ENCODE results near the gene DUSP8.

Gene DUSP8

GRCh38 chr11:1504581-1505290 is 67.3 kb downstream of the DUSP8 start:
- no peak overlapping the region for H3K4me3 ChIP-seq (ENCODE audit: low read depth, low read length)
- DNase-seq (ENCODE audit: low read depth), result no peak
- TF ChIP-seq POLR2A (IDR thresholded peaks at IDR 0.05; ENCODE audit: extremely low read depth, insufficient read length), result no peak
- no peak for TF ChIP-seq MAX (IDR thresholded peaks at IDR 0.05; ENCODE audit: low read depth, low read length)
- TF ChIP-seq CTCF (IDR thresholded peaks at IDR 0.05; ENCODE audit: low read depth, low read length), result no peak
- no peak for TF ChIP-seq MYC (IDR thresholded peaks at IDR 0.05; ENCODE audit: low read depth, low read length)

GRCh38 chr11:1504138-1504537 is 67.9 kb downstream of the DUSP8 start:
- H3K4me3 ChIP-seq (ENCODE audit: low read depth, low read length), result no peak overlapping the region
- TF ChIP-seq POLR2A (IDR thresholded peaks at IDR 0.05; ENCODE audit: extremely low read depth, insufficient read length), result no peak
- TF ChIP-seq CTCF (IDR thresholded peaks at IDR 0.05; ENCODE audit: low read depth, low read length), result no peak
- TF ChIP-seq MAX (IDR thresholded peaks at IDR 0.05; ENCODE audit: low read depth, low read length), result no peak
- TF ChIP-seq MYC (IDR thresholded peaks at IDR 0.05; ENCODE audit: low read depth, low read length), result no peak
- no peak for DNase-seq (ENCODE audit: low read depth)

All from NB4 (cell line).